HEK293 (cell line): ENCODE data around the gene MAST2.

ENCODE experiments used
- CTCF ChIA-PET: fragments of 350-600 bp; formaldehyde crosslinking; extraction: SDS; loops from one replicate; lab custom pipeline; 2021; ENCODE audit warnings: antibody characterized with exemption; lab: Yijun Ruan, JAX
- POLR2A ChIA-PET: fragments of 300-600 bp; formaldehyde crosslinking; extraction: SDS; loops from one replicate; lab custom pipeline; 2020; ENCODE audit warnings: antibody characterized with exemption, inconsistent platforms; lab: Yijun Ruan, JAX
- H3K27ac ChIP-seq: fragments of 200-500 bp; sonication (Bioruptor generic); 2 replicates; pipeline ENCODE4 v1.5.1; 2014; ENCODE audit warnings: low read depth, low read length, control low read depth, inconsistent platforms; ENCODE audit errors: extremely low read depth
- H3K36me3 ChIP-seq, 2 experiments: fragments of 200-500 bp in 1 of 2; sonication (Bioruptor generic) in 1 of 2; 1 replicate in 1 of 2; 2 replicates in 1 of 2; pipeline ENCODE4 v1.5.1; 2014 to 2017; ENCODE audit warnings: inconsistent platforms in 2 of 2, low read length in 2 of 2; ENCODE audit not compliant: control insufficient read depth in 2 of 2, insufficient read depth in 1 of 2
- H3K4me1 ChIP-seq: fragments of 200-500 bp; sonication (Bioruptor generic); 2 replicates; pipeline ENCODE4 v1.5.1; 2014; ENCODE audit warnings: mild to moderate bottlenecking, low read length, inconsistent platforms; ENCODE audit not compliant: control insufficient read depth, insufficient read depth
- H3K4me3 ChIP-seq: 2 replicates; pipeline ENCODE4 v1.5.1; 2011; ENCODE audit warnings: low read depth, mild to moderate bottlenecking, control low read depth, low read length, moderate library complexity
- H3K9me3 ChIP-seq: fragments of 200-500 bp; sonication (Bioruptor generic); 2 replicates; pipeline ENCODE4 v1.5.1; 2014; ENCODE audit warnings: low read depth, low read length, inconsistent platforms; ENCODE audit not compliant: control insufficient read depth, insufficient read depth
- KLF1 ChIP-seq: fragments of 450-650 bp; formaldehyde crosslinking; IDR thresholded peaks from 2 replicates; pipeline ENCODE4 v1.5.1; 2016; ENCODE audit warnings: missing biosample characterization, missing genetic modification characterization
- KLF7 ChIP-seq: fragments of 450-650 bp; formaldehyde crosslinking; IDR thresholded peaks from 2 replicates; pipeline ENCODE4 v1.5.1; 2016; ENCODE audit warnings: missing biosample characterization, missing genetic modification characterization, borderline replicate concordance
- KLF8 ChIP-seq: fragments of 450-650 bp; formaldehyde crosslinking; IDR thresholded peaks from 2 replicates; pipeline ENCODE4 v1.5.1; 2016; ENCODE audit warnings: missing biosample characterization, missing genetic modification characterization
- PRDM4 ChIP-seq: fragments of 450-650 bp; formaldehyde crosslinking; IDR thresholded peaks from 2 replicates; pipeline ENCODE4 v1.5.1; 2017; ENCODE audit warnings: missing biosample characterization, missing genetic modification characterization
- ZBTB20 ChIP-seq: fragments of 450-650 bp; formaldehyde crosslinking; IDR thresholded peaks from 2 replicates; pipeline ENCODE4 v1.5.1; 2016; ENCODE audit warnings: missing biosample characterization, missing genetic modification characterization
- ZBTB6 ChIP-seq: fragments of 450-650 bp; formaldehyde crosslinking; IDR thresholded peaks from 2 replicates; pipeline ENCODE4 v1.5.1; 2017; ENCODE audit warnings: missing biosample characterization, missing genetic modification characterization
- ZBTB7A ChIP-seq: fragments of 450-650 bp; formaldehyde crosslinking; IDR thresholded peaks from 2 replicates; pipeline ENCODE4 v1.5.1; 2016; ENCODE audit warnings: low read depth, missing biosample characterization, missing genetic modification characterization
- ZFP69B ChIP-seq: fragments of 450-650 bp; formaldehyde crosslinking; IDR thresholded peaks from 2 replicates; pipeline ENCODE4 v1.5.1; 2016; ENCODE audit warnings: missing biosample characterization, missing genetic modification characterization
- ZNF10 ChIP-seq: fragments of 450-650 bp; formaldehyde crosslinking; IDR thresholded peaks from 2 replicates; pipeline ENCODE4 v1.5.1; 2017; ENCODE audit warnings: missing biosample characterization, missing genetic modification characterization
- ZNF121 ChIP-seq: fragments of 450-650 bp; formaldehyde crosslinking; IDR thresholded peaks from 2 replicates; pipeline ENCODE4 v1.5.1; 2016; ENCODE audit warnings: missing biosample characterization, missing genetic modification characterization
- ZNF202 ChIP-seq: fragments of 450-650 bp; formaldehyde crosslinking; IDR thresholded peaks from 2 replicates; pipeline ENCODE4 v1.5.1; 2016; ENCODE audit warnings: missing biosample characterization, missing genetic modification characterization, borderline replicate concordance
- ZNF239 ChIP-seq: fragments of 450-650 bp; formaldehyde crosslinking; IDR thresholded peaks from 2 replicates; pipeline ENCODE4 v1.5.1; 2016; ENCODE audit warnings: missing biosample characterization, missing genetic modification characterization
- ZNF404 ChIP-seq: fragments of 450-650 bp; formaldehyde crosslinking; IDR thresholded peaks from 2 replicates; pipeline ENCODE4 v1.5.1; 2017; ENCODE audit warnings: missing biosample characterization, missing genetic modification characterization
- ZNF423 ChIP-seq: fragments of 450-650 bp; formaldehyde crosslinking; IDR thresholded peaks from 2 replicates; pipeline ENCODE4 v1.5.1; 2016; ENCODE audit warnings: missing biosample characterization, missing genetic modification characterization
- ZNF433 ChIP-seq: fragments of 450-650 bp; formaldehyde crosslinking; IDR thresholded peaks from 2 replicates; pipeline ENCODE4 v1.5.1; 2016; ENCODE audit warnings: missing biosample characterization, missing genetic modification characterization, low read depth
- ZNF549 ChIP-seq: fragments of 450-650 bp; IDR thresholded peaks from 2 replicates; pipeline ENCODE4 v1.5.1; 2018; ENCODE audit warnings: missing biosample characterization, missing genetic modification characterization, mild to moderate bottlenecking, inconsistent platforms, moderate library complexity
- ZNF600 ChIP-seq: fragments of 450-650 bp; formaldehyde crosslinking; IDR thresholded peaks from 2 replicates; pipeline ENCODE4 v1.5.1; 2016; ENCODE audit warnings: missing biosample characterization, missing genetic modification characterization
- ZNF645 ChIP-seq: fragments of 450-650 bp; formaldehyde crosslinking; IDR thresholded peaks from 2 replicates; pipeline ENCODE4; 2016; ENCODE audit warnings: missing biosample characterization, missing genetic modification characterization
- ZNF677 ChIP-seq: fragments of 450-650 bp; IDR thresholded peaks from 2 replicates; pipeline ENCODE4 v1.5.0; 2018; ENCODE audit warnings: missing biosample characterization, mild to moderate bottlenecking, missing genetic modification characterization, moderate library complexity
- ZNF704 ChIP-seq: fragments of 450-650 bp; formaldehyde crosslinking; IDR thresholded peaks from 2 replicates; pipeline ENCODE4 v1.5.1; 2016; ENCODE audit warnings: missing biosample characterization, missing genetic modification characterization
- ZNF76 ChIP-seq: fragments of 450-650 bp; formaldehyde crosslinking; IDR thresholded peaks from 2 replicates; pipeline ENCODE4; 2016; ENCODE audit warnings: low read depth, missing biosample characterization, missing genetic modification characterization, borderline replicate concordance

MAST2 gene

GRCh38 chr1:46041974-46042373 lies 238.6 kb downstream of the MAST2 start (continued):
- TF ChIP-seq ZBTB20 (no peak), KLF7 (tag by site-specific recombination) (no peak)
- TF ChIP-seq, all 188 proteins: peak for 0

- peaks cover 4% of the 10 kb centered on the region for H3K4me1 ChIP-seq
- no peak overlapping the region for H3K4me3 ChIP-seq
- H3K27ac ChIP-seq = no peak overlapping the region
- ChIA-PET CTCF (interaction anchor here (2.0 kb wide), 1 partner anchor 180 kb away, joined by 7 read pairs; no protein-coding TSS in a partner anchor), POLR2A (no interaction called here)
- no peaks in the 10 kb centered on the region for H3K9me3 ChIP-seq
- TF ChIP-seq PRDM4 (tag by site-specific recombination) = peak; percentile 3; the same call in 1 of the 2 replicates
- no peak for TF ChIP-seq ZBTB6 (tag by site-specific recombination)
- peaks cover 7 to 44% of the 10 kb centered on the region in 2 experiments; a peak in 1 of 3 replicates for H3K36me3 ChIP-seq
These were observed 240.1 kb downstream of the MAST2 start for GRCh38 chr1:46043458-46044017.

- Histone ChIP-seq H3K36me3 (peaks cover 7 to 44% of the 10 kb centered on the region in 2 experiments; a peak in 1 of 3 replicates), H3K4me1 (peaks cover 4% of the 10 kb centered on the region), H3K4me3 (no peak overlapping the region), H3K9me3 (no peaks in the 10 kb centered on the region), H3K27ac (no peak overlapping the region)
- POLR2A ChIA-PET = no interaction called here
- CTCF ChIA-PET = no interaction called here
- TF ChIP-seq ZNF121 (tag by site-specific recombination) (peak; percentile 87), ZFP69B (tag by site-specific recombination) (no peak)
These were observed 240.7 kb downstream of the MAST2 start for GRCh38 chr1:46044116-46044515.

- no peaks in the 10 kb centered on the region for H3K9me3 ChIP-seq
- H3K4me1 ChIP-seq = no peaks in the 10 kb centered on the region
- TF ChIP-seq KLF1 (tag by site-specific recombination) = 0 out of 2 replicates have a peak, but pooled peaks have one; percentile 15
- TF ChIP-seq ZNF76 (tag by site-specific recombination) = no peak
- POLR2A ChIA-PET = interaction anchor here (0.9 to 1.8 kb wide), 2 partner anchors 79 to 130 kb away, joined by 3 to 5 read pairs; partner anchors contain the start of gene PIK3R3
- CTCF ChIA-PET = interaction anchor here (0.9 to 2.7 kb wide), 2 partner anchors 16 to 170 kb away, joined by 3 to 9 read pairs; no protein-coding TSS in a partner anchor
- no peak overlapping the region for H3K27ac ChIP-seq
- no peak overlapping the region for H3K4me3 ChIP-seq
- peaks cover 0 to 21% of the 10 kb centered on the region in 2 experiments; a peak in 1 of 3 replicates for H3K36me3 ChIP-seq
These were observed 250.3 kb downstream of the MAST2 start for GRCh38 chr1:46053734-46054133.

- Histone ChIP-seq H3K27ac (no peak overlapping the region), H3K9me3 (no peaks in the 10 kb centered on the region), H3K4me3 (no peak overlapping the region), H3K4me1 (no peaks in the 10 kb centered on the region), H3K36me3 (peaks cover 7 to 38% of the 10 kb centered on the region in 2 experiments)
- CTCF ChIA-PET = no interaction called here
- POLR2A ChIA-PET = no interaction called here
- TF ChIP-seq ZNF645 = no peak
- no peak for TF ChIP-seq ZNF677
- no peak for TF ChIP-seq ZNF239 (tag by site-specific recombination)
- no peak for TF ChIP-seq ZBTB7A (tag by site-specific recombination)
- no peak for TF ChIP-seq ZNF549
- TF ChIP-seq ZNF404 (tag by site-specific recombination) = no peak
- no peak for TF ChIP-seq ZNF202
- TF ChIP-seq ZNF433 (tag by site-specific recombination) = no peak
- no peak for TF ChIP-seq ZNF704 (tag by site-specific recombination)
- TF ChIP-seq ZNF600 (tag by site-specific recombination) = no peak
- no peak for TF ChIP-seq ZNF10 (tag by site-specific recombination)
- TF ChIP-seq ZNF423 (tag by site-specific recombination) = no peak
- no peak for TF ChIP-seq KLF8 (tag by site-specific recombination)
These were observed 252.9 kb downstream of the MAST2 start for GRCh38 chr1:46056325-46056724.
